GM12874 (cell line): ENCODE results near the gene PLEKHB1.

Source experiments
- CTCF ChIP-seq: IDR thresholded peaks from 2 replicates; pipeline ENCODE4 v1.5.1; 2011; ENCODE audit warnings: low read depth, mild to moderate bottlenecking, control low read depth, low read length, moderate library complexity; ENCODE audit not compliant: insufficient read depth

The PLEKHB1 gene

GRCh38 chr11:73662445-73663157 is 16.2 kb downstream of the PLEKHB1 start:
- TF ChIP-seq CTCF = no peak

GRCh38 chr11:73663604-73664495 is 17.5 kb downstream of the PLEKHB1 start:
- no peak for TF ChIP-seq CTCF

- no peak for TF ChIP-seq CTCF
Observed at GRCh38 chr11:73664877-73665276, 18.5 kb downstream of the PLEKHB1 start.

- TF ChIP-seq CTCF = no peak
Observed at GRCh38 chr11:73667891-73668290, 21.5 kb downstream of the PLEKHB1 start.

- TF ChIP-seq CTCF = no peak
Observed at GRCh38 chr11:73670808-73671207, 24.4 kb downstream of the PLEKHB1 start.

- TF ChIP-seq CTCF = no peak
Observed at GRCh38 chr11:73671701-73672100, 25.3 kb downstream of the PLEKHB1 start.

- TF ChIP-seq CTCF = no peak
Observed at GRCh38 chr11:73680687-73681086, 34.3 kb downstream of the PLEKHB1 start.
